ENCODE results near the gene FAM184A. TPM values are rescaled to one million over a fixed set of nuclear protein-coding genes. Genes with fewer than 3 reads are reported as not detected.
"Not testable (repeated sequence)": the region's sequence is repeated elsewhere in the genome, so short reads cannot be mapped to it uniquely, and the experiment has no call there.

Gene FAM184A
- total and polyA plus RNA-seq, 9 donors: 7.0 to 13.7 (median 11.0) TPM

DNA sequence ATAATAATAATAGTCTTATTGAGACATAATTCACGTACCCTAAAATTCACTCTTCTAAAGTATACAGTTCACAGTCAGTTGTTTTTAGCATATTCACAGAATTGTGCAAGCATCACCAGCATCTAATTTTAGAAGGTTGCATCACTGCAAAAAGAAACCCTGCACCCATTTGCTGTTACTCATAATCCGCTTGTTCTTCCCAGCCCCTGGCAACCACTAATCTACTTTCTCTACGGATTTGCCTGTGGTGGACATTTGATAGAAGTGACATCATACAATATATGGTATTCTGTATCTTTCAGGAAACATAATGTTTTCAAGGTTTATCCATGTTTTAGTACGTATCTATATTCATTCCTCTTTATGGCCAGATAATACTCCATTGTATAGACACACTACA is 41.5 kb upstream of the FAM184A start:
- no peak overlapping the region for H3K4me3 ChIP-seq (ENCODE audit: low read length)
- H3K27ac ChIP-seq (ENCODE audit: low read length): no peak overlapping the region
- no CpG with 5 or more reads among the region's 4 CpGs for WGBS (ENCODE audit: insufficient coverage)
- no peak for DNase-seq
- H3K36me3 ChIP-seq (ENCODE audit: control insufficient read depth, insufficient read depth, low read length): no peaks in the 10 kb centered on the region
- H3K9me3 ChIP-seq (replicated peaks; ENCODE audit: control insufficient read depth, low read depth, low read length): no peaks in the 10 kb centered on the region
- no peaks in the 10 kb centered on the region for H3K27me3 ChIP-seq (ENCODE audit: control insufficient read depth, insufficient read depth, low read length)
- H3K4me1 ChIP-seq (ENCODE audit: control insufficient read depth, insufficient read depth, low read length): no peaks in the 10 kb centered on the region

DNA sequence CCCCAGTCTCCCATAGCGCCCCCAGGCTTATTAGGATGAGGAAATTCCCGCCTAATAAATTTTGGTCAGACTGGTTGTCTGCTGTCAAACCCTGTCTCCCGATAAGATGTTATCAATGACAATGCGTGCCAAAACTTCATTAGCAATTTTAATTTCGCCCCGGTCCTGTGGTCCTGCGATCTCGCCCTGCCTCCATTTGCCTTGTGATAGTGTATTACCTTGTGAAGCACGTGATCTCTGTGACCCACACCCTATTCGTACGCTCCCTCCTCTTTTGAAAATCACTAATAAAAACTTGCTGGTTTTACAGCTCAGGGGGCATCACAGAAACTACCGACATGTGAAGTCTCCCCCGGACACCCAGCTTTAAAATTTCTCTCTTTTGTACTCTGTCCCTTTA is 40.6 kb upstream of the FAM184A start:
- not testable (repeated sequence) for DNase-seq; H3K27ac ChIP-seq (ENCODE audit: low read length); H3K36me3 ChIP-seq (ENCODE audit: control insufficient read depth, insufficient read depth, low read length); H3K4me3 ChIP-seq (ENCODE audit: low read length); H3K27me3 ChIP-seq (ENCODE audit: control insufficient read depth, insufficient read depth, low read length); H3K9me3 ChIP-seq (replicated peaks; ENCODE audit: control insufficient read depth, low read depth, low read length); H3K4me1 ChIP-seq (ENCODE audit: control insufficient read depth, insufficient read depth, low read length)
- 51% methylated on average over 8 of the region's 13 CpGs for WGBS (ENCODE audit: insufficient coverage)

DNA sequence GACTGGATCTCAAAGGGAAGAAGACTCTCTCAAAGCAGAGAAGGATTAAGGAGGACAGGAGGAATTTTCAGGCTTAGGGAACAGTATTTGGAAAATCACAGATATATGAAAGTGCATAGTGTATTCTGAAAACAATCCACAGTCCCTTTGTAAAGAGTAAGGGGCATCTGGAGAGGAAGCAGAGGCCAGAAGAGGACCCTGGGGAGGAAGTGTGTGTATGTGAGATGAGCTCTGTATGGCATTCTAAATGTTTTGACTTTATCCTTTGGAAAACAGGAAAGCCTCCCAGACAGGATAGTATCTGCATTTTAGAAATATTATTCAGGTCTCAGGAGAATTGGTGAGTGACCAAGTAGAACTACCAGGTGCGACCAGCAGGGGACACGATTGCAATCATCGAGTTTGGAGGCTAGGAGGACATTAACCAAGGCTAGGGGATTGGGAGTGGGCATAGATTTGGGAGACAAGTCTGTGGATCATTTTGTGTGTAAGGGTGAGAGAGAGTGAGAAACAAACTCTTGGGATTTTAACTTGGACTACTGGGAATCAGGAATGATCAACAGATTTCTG is 38.3 kb upstream of the FAM184A start:
- no peak overlapping the region for H3K27ac ChIP-seq (ENCODE audit: low read length)
- H3K4me3 ChIP-seq (ENCODE audit: low read length): no peak overlapping the region
- WGBS (ENCODE audit: insufficient coverage): 80% methylated on average over 3 of the region's 3 CpGs
- no peaks in the 10 kb centered on the region for H3K36me3 ChIP-seq (ENCODE audit: control insufficient read depth, insufficient read depth, low read length)
- H3K27me3 ChIP-seq (ENCODE audit: control insufficient read depth, insufficient read depth, low read length): no peaks in the 10 kb centered on the region
- DNase-seq: no peak
- no peaks in the 10 kb centered on the region for H3K9me3 ChIP-seq (replicated peaks; ENCODE audit: control insufficient read depth, low read depth, low read length)
- H3K4me1 ChIP-seq (ENCODE audit: control insufficient read depth, insufficient read depth, low read length): no peaks in the 10 kb centered on the region

DNA sequence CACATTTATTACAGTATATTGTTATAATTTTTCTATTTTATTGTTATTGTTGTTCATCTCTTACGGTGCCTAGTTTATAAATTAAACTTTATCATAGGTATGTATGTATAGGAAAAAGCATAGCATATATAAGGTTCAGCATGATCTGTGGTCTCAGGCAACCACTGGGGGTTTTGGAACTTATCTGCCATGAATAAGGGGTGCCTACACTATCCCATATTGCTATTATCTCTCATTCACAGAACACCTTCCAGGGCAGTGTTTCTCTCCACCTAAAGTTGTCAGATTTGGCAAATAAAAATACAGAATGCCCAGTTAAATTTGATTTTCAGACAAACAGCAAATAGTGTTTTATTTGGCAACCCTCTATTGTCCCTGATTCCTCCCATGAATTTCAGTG is 35.5 kb upstream of the FAM184A start:
- H3K4me3 ChIP-seq (ENCODE audit: low read length): no peak overlapping the region
- no peaks in the 10 kb centered on the region for H3K4me1 ChIP-seq (ENCODE audit: control insufficient read depth, insufficient read depth, low read length)
- H3K27me3 ChIP-seq (ENCODE audit: control insufficient read depth, insufficient read depth, low read length): no peaks in the 10 kb centered on the region
- no peaks in the 10 kb centered on the region for H3K9me3 ChIP-seq (replicated peaks; ENCODE audit: control insufficient read depth, low read depth, low read length)
- no CpG with 5 or more reads among the region's 1 CpG for WGBS (ENCODE audit: insufficient coverage)
- no peaks in the 10 kb centered on the region for H3K36me3 ChIP-seq (ENCODE audit: control insufficient read depth, insufficient read depth, low read length)
- no peak for DNase-seq
- no peak overlapping the region for H3K27ac ChIP-seq (ENCODE audit: low read length)

DNA sequence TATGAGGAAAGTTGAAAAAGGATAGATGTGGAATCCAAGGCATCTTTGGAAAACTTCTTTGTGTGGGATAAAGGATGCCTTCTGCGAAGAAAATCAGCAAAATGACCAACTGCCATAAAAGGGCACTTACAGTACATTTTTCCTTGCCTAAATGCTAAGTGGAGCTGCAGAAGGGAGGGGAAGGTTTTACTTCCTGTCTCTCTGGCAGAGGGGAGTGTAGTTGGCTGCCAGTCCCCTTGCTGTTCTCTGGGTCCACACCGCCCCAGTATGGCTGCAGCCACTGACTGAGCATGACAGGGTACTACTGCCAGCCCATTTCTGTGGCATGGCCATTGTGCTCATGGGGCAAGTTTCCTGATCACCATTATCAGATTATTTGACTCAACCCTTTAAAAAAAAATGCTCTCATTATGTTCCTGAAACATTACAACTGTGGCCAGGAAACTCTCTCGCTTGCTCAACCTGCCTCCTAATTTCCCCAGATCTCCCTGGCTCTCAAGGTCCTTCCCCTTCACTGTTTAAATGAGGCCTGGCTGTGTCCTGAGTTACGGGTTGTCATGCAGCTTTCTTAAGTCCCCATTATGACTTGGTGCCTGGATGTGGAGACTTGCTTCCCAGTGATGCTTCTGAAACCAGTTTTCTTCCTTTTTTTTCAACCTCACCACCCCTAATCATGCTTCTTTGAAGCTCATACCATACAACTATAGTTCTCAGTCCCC is 34.5 kb upstream of the FAM184A start:
- peak; percentile 18 for DNase-seq
- WGBS (ENCODE audit: insufficient coverage): 50% methylated on average over 3 of the region's 4 CpGs
- Histone ChIP-seq H3K27me3 (ENCODE audit: control insufficient read depth, insufficient read depth, low read length) (no peaks in the 10 kb centered on the region), H3K4me1 (ENCODE audit: control insufficient read depth, insufficient read depth, low read length) (no peaks in the 10 kb centered on the region), H3K9me3 (replicated peaks; ENCODE audit: control insufficient read depth, low read depth, low read length) (no peaks in the 10 kb centered on the region), H3K27ac (ENCODE audit: low read length) (no peak overlapping the region), H3K36me3 (ENCODE audit: control insufficient read depth, insufficient read depth, low read length) (no peaks in the 10 kb centered on the region), H3K4me3 (ENCODE audit: low read length) (no peak overlapping the region)

DNA sequence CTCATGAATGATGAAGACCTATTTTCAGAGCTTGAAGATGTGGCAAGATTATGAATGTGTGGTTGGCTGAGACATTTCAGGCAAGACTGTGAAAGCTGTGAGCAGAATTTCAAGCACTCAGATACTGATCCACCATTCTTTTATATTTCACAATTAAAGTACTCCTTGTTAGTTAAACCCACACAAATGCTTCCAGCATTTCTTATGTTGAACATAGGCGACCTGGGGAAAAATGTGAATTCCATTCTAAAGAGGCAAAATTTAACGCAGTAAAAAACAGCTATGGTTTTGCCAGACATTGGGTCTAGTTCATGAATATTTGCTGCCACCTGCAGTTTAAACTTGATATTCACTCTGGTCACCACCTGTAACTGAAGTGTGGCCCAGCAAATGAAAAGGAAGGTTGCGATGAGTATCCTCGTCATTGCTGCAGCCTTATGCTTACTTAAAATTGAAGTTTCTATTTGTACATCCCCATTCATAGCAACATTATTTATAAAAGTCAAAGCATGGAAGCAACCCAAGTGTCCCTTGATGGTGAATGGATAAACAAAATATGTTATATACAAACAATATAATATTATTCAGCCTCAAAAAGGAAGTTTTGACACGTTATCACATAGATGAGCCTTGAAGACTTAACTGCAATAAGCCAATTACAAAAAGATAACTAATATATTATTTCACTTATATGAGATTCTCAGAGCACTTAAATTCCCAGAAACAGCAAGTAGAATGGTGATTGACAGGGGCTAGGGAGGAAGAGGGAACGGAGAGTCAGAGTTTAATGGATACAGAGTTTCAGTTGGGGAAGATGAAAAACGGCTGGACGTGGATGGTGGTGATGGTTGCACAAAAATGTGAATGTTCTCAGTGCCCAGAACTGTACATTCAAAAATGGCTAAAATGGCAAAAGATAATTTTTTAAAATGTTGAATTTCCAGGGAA is 32.4 kb upstream of the FAM184A start:
- Histone ChIP-seq H3K36me3 (ENCODE audit: control insufficient read depth, insufficient read depth, low read length) (no peaks in the 10 kb centered on the region), H3K27me3 (ENCODE audit: control insufficient read depth, insufficient read depth, low read length) (no peaks in the 10 kb centered on the region), H3K9me3 (replicated peaks; ENCODE audit: control insufficient read depth, low read depth, low read length) (no peaks in the 10 kb centered on the region), H3K27ac (ENCODE audit: low read length) (no peak overlapping the region), H3K4me3 (ENCODE audit: low read length) (no peak overlapping the region), H3K4me1 (ENCODE audit: control insufficient read depth, insufficient read depth, low read length) (no peaks in the 10 kb centered on the region)
- 54% methylated on average over 4 of the region's 8 CpGs for whole genome bisulfite sequencing (ENCODE audit: insufficient coverage)
- DNase-seq: peak; percentile 79

DNA sequence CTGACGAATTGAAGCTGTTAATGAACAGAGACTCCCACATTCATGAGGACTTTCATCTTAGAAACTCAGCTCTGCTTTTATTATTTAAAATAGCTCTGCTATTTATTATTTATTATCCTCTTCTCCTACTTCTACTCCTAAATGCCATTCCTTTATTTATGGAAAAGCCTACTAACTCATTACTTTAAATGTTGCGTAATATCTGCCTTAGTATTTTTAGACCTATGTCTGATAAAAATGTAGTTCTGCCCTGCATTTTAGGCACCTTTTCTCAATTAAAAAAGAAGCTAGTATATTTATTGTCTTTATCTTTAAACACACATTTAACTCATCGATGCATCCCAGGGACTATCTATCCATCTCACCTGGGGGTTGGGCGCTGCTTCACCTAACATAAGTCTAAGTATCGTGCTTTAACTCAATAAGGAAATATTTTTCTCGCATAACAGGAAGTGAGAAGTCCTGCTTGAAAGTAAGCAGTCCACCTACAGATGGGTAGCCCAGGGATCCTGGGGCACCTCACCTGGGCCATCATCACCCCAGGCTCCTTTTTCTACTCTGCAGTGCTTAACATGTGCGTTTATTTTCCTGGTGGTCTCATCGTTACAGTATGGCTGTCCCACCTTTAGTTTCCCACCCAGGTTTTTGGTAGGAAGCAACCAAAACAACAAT is 31.3 kb upstream of the FAM184A start:
- Histone ChIP-seq H3K36me3 (ENCODE audit: control insufficient read depth, insufficient read depth, low read length) (no peaks in the 10 kb centered on the region), H3K27ac (ENCODE audit: low read length) (no peak overlapping the region), H3K4me1 (ENCODE audit: control insufficient read depth, insufficient read depth, low read length) (no peaks in the 10 kb centered on the region), H3K4me3 (ENCODE audit: low read length) (no peak overlapping the region), H3K27me3 (ENCODE audit: control insufficient read depth, insufficient read depth, low read length) (no peaks in the 10 kb centered on the region), H3K9me3 (replicated peaks; ENCODE audit: control insufficient read depth, low read depth, low read length) (no peaks in the 10 kb centered on the region)
- DNase-seq: no peak
- WGBS (ENCODE audit: insufficient coverage): 63% methylated on average over 2 of the region's 8 CpGs

DNA sequence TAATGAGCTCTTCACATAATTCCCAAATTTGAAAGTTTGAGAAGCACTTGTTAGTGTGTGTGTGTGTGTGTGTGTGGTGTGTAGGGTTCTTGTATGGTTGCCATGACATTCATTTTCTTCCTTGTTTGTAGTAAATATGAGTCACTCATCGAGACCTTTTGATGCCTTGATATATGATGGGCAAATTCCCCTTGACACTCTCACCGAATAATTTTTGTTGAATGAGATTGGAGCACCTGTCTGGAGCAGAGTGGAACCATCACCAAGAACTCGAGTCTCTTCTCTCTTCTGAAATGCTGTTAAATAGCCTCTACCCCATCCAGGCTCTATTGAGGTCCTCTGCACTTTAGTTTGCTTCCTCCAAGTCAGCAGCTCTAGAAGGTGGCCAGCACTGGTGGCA is 29.6 kb upstream of the FAM184A start:
- 67% methylated on average over 1 of the region's 3 CpGs for WGBS (ENCODE audit: insufficient coverage)
- no peaks in the 10 kb centered on the region for H3K9me3 ChIP-seq (replicated peaks; ENCODE audit: control insufficient read depth, low read depth, low read length)
- no peak for DNase-seq
- no peaks in the 10 kb centered on the region for H3K36me3 ChIP-seq (ENCODE audit: control insufficient read depth, insufficient read depth, low read length)
- no peaks in the 10 kb centered on the region for H3K27me3 ChIP-seq (ENCODE audit: control insufficient read depth, insufficient read depth, low read length)
- no peak overlapping the region for H3K4me3 ChIP-seq (ENCODE audit: low read length)
- H3K27ac ChIP-seq (ENCODE audit: low read length): no peak overlapping the region
- no peaks in the 10 kb centered on the region for H3K4me1 ChIP-seq (ENCODE audit: control insufficient read depth, insufficient read depth, low read length)

DNA sequence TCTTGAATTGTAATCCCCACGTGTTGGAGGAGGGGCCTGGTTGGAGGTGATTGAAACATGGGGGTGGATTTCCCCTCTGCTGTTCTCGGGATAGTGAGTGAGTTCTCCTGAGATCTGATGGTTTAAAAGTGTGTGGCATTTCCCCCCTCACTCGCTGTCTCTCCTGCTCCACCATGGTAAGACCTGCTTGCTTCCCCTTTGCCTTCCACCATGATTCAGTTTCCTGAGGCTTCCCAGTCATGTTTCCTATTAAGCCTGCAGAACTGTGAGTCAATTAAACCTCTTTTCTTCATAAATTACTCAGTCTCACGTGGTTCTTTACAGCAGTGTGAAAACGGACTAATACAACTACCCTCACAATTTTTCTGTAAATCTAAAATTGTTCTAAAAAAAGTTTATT is 26.8 kb upstream of the FAM184A start:
- no peaks in the 10 kb centered on the region for H3K27me3 ChIP-seq (ENCODE audit: control insufficient read depth, insufficient read depth, low read length)
- 60% methylated on average over 1 of the region's 5 CpGs for WGBS (ENCODE audit: insufficient coverage)

DNA sequence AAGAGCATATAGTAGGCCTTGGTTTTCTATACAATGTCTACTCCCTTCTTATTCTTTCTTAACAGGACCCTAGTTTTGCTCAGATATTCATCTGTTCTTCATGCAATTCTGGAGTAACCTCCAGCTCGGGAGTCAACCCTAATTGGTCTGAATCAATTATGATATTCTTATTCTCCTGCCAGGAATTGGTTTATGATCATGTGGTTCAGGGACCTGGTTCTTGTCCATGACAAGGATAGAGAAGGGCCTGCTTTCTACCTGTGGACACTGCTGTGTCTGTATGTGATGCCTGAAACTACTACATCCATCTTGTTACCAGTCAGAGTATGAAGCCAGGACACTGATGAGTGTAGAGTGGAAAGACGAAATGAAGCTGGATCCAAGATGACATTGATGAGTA is 24.4 kb upstream of the FAM184A start:
- no peaks in the 10 kb centered on the region for H3K9me3 ChIP-seq (replicated peaks; ENCODE audit: control insufficient read depth, low read depth, low read length)
- H3K4me1 ChIP-seq (ENCODE audit: control insufficient read depth, insufficient read depth, low read length): no peaks in the 10 kb centered on the region
- no peaks in the 10 kb centered on the region for H3K36me3 ChIP-seq (ENCODE audit: control insufficient read depth, insufficient read depth, low read length)
- WGBS (ENCODE audit: insufficient coverage): no CpG with 5 or more reads among the region's 2 CpGs
- H3K27ac ChIP-seq (ENCODE audit: low read length): no peak overlapping the region
- no peak overlapping the region for H3K4me3 ChIP-seq (ENCODE audit: low read length)
- no peaks in the 10 kb centered on the region for H3K27me3 ChIP-seq (ENCODE audit: control insufficient read depth, insufficient read depth, low read length)
- DNase-seq: no peak

More for the DNA sequence above, 26.8 kb upstream of the FAM184A start:
- no peak overlapping the region for H3K27ac ChIP-seq (ENCODE audit: low read length)
- no peaks in the 10 kb centered on the region for H3K9me3 ChIP-seq (replicated peaks; ENCODE audit: control insufficient read depth, low read depth, low read length)
- H3K4me3 ChIP-seq (ENCODE audit: low read length): no peak overlapping the region
- DNase-seq: no peak
- H3K36me3 ChIP-seq (ENCODE audit: control insufficient read depth, insufficient read depth, low read length): no peaks in the 10 kb centered on the region
- no peaks in the 10 kb centered on the region for H3K4me1 ChIP-seq (ENCODE audit: control insufficient read depth, insufficient read depth, low read length)

Data from muscle of leg (tissue), 11 donors.